H1 (cell line): Measurements from ENCODE around the gene CAB39L. TPM values are rescaled to one million over a fixed set of nuclear protein-coding genes. Genes with fewer than 3 reads are reported as not detected.

Experiments used
- CEBPB ChIP-seq: IDR thresholded peaks from 2 replicates; pipeline ENCODE4 v1.6.1; 2012; ENCODE audit warnings: low read depth, low read length
- EZH2 ChIP-seq: fragments of 200-600 bp; sonication (generic); IDR thresholded peaks from 2 replicates; pipeline ENCODE4 v1.7.1; 2012; ENCODE audit warnings: low read depth, mild to moderate bottlenecking, moderate library complexity, low read length, inconsistent platforms; ENCODE audit not compliant: severe bottlenecking
- GABPA ChIP-seq: IDR thresholded peaks from 2 replicates; pipeline ENCODE4 v1.6.1; 2011; ENCODE audit warnings: mild to moderate bottlenecking, low read length, moderate library complexity, borderline replicate concordance; ENCODE audit not compliant: insufficient read depth
- HDAC2 ChIP-seq, 2 experiments: fragments of 300-600 bp in 1 of 2; sonication (generic) in 1 of 2; IDR thresholded peaks; 2 replicates each; pipeline ENCODE4 v1.6.1; 2011 to 2012; ENCODE audit warnings: low read depth in 2 of 2, low read length in 2 of 2, mild to moderate bottlenecking in 2 of 2, moderate library complexity in 2 of 2, borderline replicate concordance in 1 of 2, inconsistent platforms in 1 of 2
- RXRA ChIP-seq: IDR thresholded peaks from 2 replicates; pipeline ENCODE4 v1.6.1; 2011; ENCODE audit warnings: low read depth, mild to moderate bottlenecking, low read length, moderate library complexity; ENCODE audit not compliant: insufficient read depth
- TAF7 ChIP-seq: optimal IDR thresholded peaks from 2 replicates; pipeline ENCODE3; 2011; ENCODE audit warnings: low read depth, mild to moderate bottlenecking, inconsistent platforms, low read length, moderate library complexity, borderline replicate concordance
- TEAD4 ChIP-seq: IDR thresholded peaks from 2 replicates; pipeline ENCODE4 v1.6.1; 2012; ENCODE audit warnings: low read depth, low read length, inconsistent platforms, mixed read lengths
- polyA plus RNA-seq, 7 experiments: library from polyadenylated mRNA; depleted of rRNA in 3 of 7; stranded (reverse) in 5 of 7; unstranded in 2 of 7; fragments of >200 nt in 5 of 7; fragments of 200-250 nt in 2 of 7; gene quantifications; 1 replicate in 5 of 7; 2 replicates in 1 of 7; 4 replicates in 1 of 7; pipeline versions ENCODE4 v1.2.1 to v1.2.3, GENCODE V29; 2011 to 2013; ENCODE audit warnings: missing spikeins in 2 of 7, mixed read lengths in 2 of 7
- total RNA-seq: library from RNA; stranded (reverse); fragmentation: NEBNext Ultra II Directional; extraction: Animal tissue kit (Norgen Biotek cat#: 25700); gene quantifications from 2 replicates; pipeline ENCODE4 v1.2.1, GENCODE V29; 2021
- TF ChIP-seq, protein P1 (sequence below): IDR thresholded peaks from 2 replicates; pipeline ENCODE4 v1.6.1; 2011; ENCODE audit warnings: low read length, improper control_type of control experiment
- TF ChIP-seq, protein P2 (sequence below): IDR thresholded peaks from 2 replicates; pipeline ENCODE4 v1.6.1; 2012; ENCODE audit warnings: inconsistent platforms

CAB39L gene
- total and polyA plus RNA-seq, 2 of the 8 experiments (the other 6 are each of a cell fraction or from before 2014, with no cell fraction given) = 2.5 to 4.8 TPM

DNA sequence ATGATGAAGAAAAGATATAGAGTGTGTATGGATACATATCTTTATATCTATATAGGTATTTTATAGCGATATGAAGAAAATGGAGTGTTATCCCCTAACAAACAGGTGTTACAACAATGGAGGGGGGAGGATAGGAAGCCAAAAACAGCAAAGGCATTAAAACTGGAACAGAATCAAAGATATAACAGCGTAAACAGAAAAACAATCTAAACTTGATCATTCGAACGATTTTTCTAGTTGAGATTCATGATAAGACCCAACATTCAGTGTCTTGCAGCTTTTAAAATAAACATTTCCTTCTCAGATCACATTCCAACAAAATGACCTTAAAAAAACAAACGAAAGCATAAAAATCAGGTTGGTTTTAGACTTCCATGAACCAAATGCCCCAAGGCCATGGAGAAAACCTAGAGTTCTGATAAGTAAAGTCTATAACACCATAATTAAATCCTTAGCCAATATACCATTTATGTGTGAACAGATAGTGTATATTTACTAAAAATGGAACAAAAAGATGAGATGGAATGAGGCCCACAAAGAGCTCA is 55.7 kb downstream of the CAB39L start (continued):
- TF ChIP-seq CEBPB (no peak), EZH2 (no peak), RXRA (no peak), TEAD4 (no peak), GABPA (no peak), TAF7 (no peak), HDAC2 (IDR thresholded peaks at IDR 0.05; ENCODE audit: borderline replicate concordance in 1 of 2, low read depth in 2 of 2, low read length in 2 of 2) (no peak)
- TF ChIP-seq, protein P1, sequence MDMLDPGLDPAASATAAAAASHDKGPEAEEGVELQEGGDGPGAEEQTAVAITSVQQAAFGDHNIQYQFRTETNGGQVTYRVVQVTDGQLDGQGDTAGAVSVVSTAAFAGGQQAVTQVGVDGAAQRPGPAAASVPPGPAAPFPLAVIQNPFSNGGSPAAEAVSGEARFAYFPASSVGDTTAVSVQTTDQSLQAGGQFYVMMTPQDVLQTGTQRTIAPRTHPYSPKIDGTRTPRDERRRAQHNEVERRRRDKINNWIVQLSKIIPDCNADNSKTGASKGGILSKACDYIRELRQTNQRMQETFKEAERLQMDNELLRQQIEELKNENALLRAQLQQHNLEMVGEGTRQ = no peak
- TF ChIP-seq, protein P2, sequence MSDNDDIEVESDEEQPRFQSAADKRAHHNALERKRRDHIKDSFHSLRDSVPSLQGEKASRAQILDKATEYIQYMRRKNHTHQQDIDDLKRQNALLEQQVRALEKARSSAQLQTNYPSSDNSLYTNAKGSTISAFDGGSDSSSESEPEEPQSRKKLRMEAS = no peak
- TF ChIP-seq, all 59 proteins: peak for 0
